GM12892 (cell line): Measurements from ENCODE around the gene ADAMTS15.

Experiments
- POLR2A ChIP-seq: IDR thresholded peaks from 2 replicates; pipeline ENCODE4 v1.6.1; 2011; ENCODE audit warnings: low read depth, low read length, control low read depth
- POLR2AphosphoS5 ChIP-seq: IDR thresholded peaks from 2 replicates; pipeline ENCODE4 v1.6.1; 2011; ENCODE audit warnings: low read depth, low read length, control low read depth
- TAF1 ChIP-seq: IDR thresholded peaks from 2 replicates; pipeline ENCODE4 v1.6.1; 2011; ENCODE audit warnings: low read depth, mild to moderate bottlenecking, control low read depth, low read length, borderline replicate concordance

DNA sequence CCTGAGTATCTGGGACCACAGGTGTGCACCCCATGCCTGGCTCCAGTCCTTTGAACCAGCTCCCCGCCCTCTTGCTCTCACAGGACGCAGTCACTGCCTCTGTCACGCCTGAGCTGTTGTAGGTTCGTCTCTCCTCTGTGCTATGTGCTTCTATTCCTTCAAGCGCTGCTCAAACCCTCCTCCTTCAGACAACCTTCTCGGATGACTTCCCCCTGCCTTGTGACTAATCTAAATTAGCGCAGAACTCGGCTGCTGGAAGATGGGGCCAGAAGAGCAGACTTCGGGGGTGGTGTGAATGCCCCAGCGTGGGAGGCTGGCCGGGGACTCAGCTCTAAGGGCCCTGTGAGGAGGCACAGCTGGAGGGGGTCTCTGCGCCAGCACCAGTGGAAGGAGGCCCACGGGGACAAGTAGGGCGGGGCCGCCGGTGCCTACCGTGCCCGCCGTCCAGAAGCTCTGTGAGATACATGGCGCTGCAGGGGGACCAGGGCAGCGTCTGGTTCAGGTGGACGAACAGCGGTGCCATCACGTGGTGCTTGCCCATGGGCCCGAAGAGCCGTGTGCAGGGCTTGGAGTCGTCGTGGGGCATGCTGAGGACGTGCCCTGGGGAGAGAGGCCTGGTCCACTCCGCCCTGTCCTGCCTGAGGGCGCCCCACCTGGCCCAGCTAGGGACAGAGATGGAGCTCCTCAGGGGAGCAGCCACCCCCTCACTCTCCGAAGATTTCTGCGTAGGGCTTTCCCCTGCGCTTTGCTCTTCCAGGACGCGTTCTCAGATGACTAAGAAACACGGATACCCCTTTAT, 32.5 kb upstream of the ADAMTS15 start:
- no peak for TF ChIP-seq POLR2AphosphoS5
- TF ChIP-seq POLR2A = no peak
- no peak for TF ChIP-seq TAF1
